ENCODE measurements around the gene TOGARAM2.

DNA sequence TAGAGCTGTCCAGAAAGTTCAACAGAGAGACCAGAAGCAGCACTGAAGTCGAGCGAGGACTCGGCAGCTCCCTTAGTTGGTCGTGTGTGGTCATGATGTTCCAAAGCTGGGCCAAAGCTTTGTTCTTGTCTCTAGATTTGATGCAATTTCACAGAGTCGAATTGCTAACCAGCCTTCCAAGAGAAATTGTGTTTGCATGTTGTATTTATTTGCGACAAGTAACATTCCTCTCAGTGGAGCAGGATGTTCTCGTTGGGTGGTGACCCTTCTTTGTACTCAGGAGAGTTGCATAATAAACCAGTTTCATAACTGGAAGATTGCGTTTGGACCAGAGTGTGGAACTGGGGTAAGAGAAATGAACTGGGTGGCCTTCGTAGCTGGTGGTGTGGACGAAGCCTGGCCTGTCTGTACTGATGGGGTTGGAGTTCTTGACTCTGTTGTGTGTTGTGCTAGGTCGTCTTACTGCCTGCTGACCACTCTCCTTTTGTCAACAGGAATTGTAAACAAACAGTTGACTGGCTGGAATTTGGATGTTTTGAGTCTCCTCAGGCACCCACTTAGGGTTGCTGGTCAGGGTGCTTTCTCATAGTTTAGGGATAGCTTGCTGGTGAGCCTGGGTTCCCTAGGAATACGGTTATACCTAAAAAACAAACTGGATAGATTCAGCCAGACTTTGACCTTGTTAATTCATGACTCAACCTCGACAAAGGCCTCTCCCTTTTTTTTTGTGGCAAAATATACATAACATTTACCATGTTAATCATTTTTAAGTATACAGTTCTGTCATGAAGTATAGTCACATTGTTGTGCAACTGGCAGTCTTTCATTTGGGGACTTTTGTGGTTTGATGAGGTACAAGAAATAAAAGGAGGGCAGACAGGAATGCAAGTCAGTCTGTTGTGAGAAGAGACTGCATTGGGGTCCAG, 28.9 kb upstream of the TOGARAM2 start:
- TF ChIP-seq, protein P1, sequence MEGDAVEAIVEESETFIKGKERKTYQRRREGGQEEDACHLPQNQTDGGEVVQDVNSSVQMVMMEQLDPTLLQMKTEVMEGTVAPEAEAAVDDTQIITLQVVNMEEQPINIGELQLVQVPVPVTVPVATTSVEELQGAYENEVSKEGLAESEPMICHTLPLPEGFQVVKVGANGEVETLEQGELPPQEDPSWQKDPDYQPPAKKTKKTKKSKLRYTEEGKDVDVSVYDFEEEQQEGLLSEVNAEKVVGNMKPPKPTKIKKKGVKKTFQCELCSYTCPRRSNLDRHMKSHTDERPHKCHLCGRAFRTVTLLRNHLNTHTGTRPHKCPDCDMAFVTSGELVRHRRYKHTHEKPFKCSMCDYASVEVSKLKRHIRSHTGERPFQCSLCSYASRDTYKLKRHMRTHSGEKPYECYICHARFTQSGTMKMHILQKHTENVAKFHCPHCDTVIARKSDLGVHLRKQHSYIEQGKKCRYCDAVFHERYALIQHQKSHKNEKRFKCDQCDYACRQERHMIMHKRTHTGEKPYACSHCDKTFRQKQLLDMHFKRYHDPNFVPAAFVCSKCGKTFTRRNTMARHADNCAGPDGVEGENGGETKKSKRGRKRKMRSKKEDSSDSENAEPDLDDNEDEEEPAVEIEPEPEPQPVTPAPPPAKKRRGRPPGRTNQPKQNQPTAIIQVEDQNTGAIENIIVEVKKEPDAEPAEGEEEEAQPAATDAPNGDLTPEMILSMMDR (IDR thresholded peaks at IDR 0.05; ENCODE audit: low read depth, low read length) = no peak
- TF ChIP-seq EZH2phosphoT487 (IDR thresholded peaks at IDR 0.05; ENCODE audit: low read depth) = no peak

Data from OCI-LY3 (cell line).